Endodermal cell (in vitro differentiated cells): ENCODE results near the gene PLOD2. TPM values are rescaled to one million over a fixed set of nuclear protein-coding genes. Genes with fewer than 3 reads are reported as not detected.

Experiments used
- DNase-seq: peaks from one replicate; pipeline ENCODE4 v3.0.0-alpha.2; 2017
- H3K27ac ChIP-seq: 2 replicates; pipeline ENCODE4 v1.5.1; 2013; ENCODE audit warnings: mild to moderate bottlenecking, low read depth, low read length, moderate library complexity
- H3K27me3 ChIP-seq: 2 replicates; pipeline ENCODE4 v1.6.1; 2013; ENCODE audit warnings: mild to moderate bottlenecking, low read length, moderate library complexity; ENCODE audit not compliant: insufficient read depth, control insufficient read depth, poor library complexity, severe bottlenecking
- H3K36me3 ChIP-seq: 2 replicates; pipeline ENCODE4 v1.7.0; 2013; ENCODE audit warnings: mild to moderate bottlenecking, low read length, moderate library complexity; ENCODE audit not compliant: control insufficient read depth, insufficient read depth
- H3K4me1 ChIP-seq: one replicate; pipeline ENCODE4 v1.7.0; 2013; ENCODE audit warnings: low read length; ENCODE audit not compliant: control insufficient read depth, insufficient read depth
- H3K4me3 ChIP-seq: 2 replicates; pipeline ENCODE4 v1.5.1; 2013; ENCODE audit warnings: mild to moderate bottlenecking, low read length, moderate library complexity
- H3K9ac ChIP-seq: 2 replicates; pipeline ENCODE4 v1.6.1; 2013; ENCODE audit warnings: mild to moderate bottlenecking, low read length, moderate library complexity; ENCODE audit not compliant: poor library complexity, severe bottlenecking; ENCODE audit errors: extremely low read depth
- H3K9me3 ChIP-seq: 2 replicates; pipeline ENCODE4 v1.6.1; 2013; ENCODE audit warnings: mild to moderate bottlenecking, low read length, moderate library complexity; ENCODE audit not compliant: control insufficient read depth
- H3K27ac Mint-ChIP-seq: 2 replicates; pipeline ENCODE4 v1.8.0; 2020; ENCODE audit warnings: mixed read lengths
- H3K27me3 Mint-ChIP-seq: 2 replicates; pipeline ENCODE4 v1.8.0; 2021; ENCODE audit warnings: mild to moderate bottlenecking, mixed read lengths; ENCODE audit not compliant: insufficient read depth
- H3K36me3 Mint-ChIP-seq: 2 replicates; pipeline ENCODE4 v1.8.0; 2020; ENCODE audit warnings: low read depth, mixed read lengths
- H3K4me1 Mint-ChIP-seq: 2 replicates; pipeline ENCODE4 v1.8.0; 2020; ENCODE audit warnings: mixed read lengths
- H3K4me3 Mint-ChIP-seq: 2 replicates; pipeline ENCODE4 v1.8.0; 2020; ENCODE audit warnings: mild to moderate bottlenecking, moderate library complexity, mixed read lengths
- H3K9me3 Mint-ChIP-seq: 2 replicates; pipeline ENCODE4 v1.8.0; 2020; ENCODE audit warnings: mild to moderate bottlenecking, mixed read lengths
- CTCF ChIP-seq: fragments of 200-600 bp; sonication (generic); conservative IDR thresholded peaks from 2 replicates; pipeline ENCODE4 v1.5.0; 2021; ENCODE audit warnings: antibody characterized with exemption, mild to moderate bottlenecking
- WGBS, 2 experiments: methylation state at CpG; one replicate each; pipeline versions ENCODE4 v1.1.5 to v1.1.7; 2013; ENCODE audit warnings: missing lambda C conversion rate in 2 of 2, mixed read lengths in 1 of 2; ENCODE audit not compliant: insufficient coverage in 1 of 2, insufficient read length in 1 of 2; 5-methylcytosine and 5-hydroxymethylcytosine counted together
- total RNA-seq, 2 donors: library from RNA; stranded (reverse); fragmentation: NEBNext Ultra II Directional in 1 of 2; extraction: Animal tissue kit (Norgen Biotek cat#: 25700) in 1 of 2; gene quantifications; 2 replicates in 1 of 2; 3 replicates in 1 of 2; pipeline ENCODE4 v1.2.1, GENCODE V29; 2021

PLOD2 gene
- total RNA-seq, 2 donors from 2014 or later, result 37.9 to 65.5 TPM

GRCh38 chr3:146072061-146072460, 88.9 kb downstream of the PLOD2 start:
- no peak overlapping the region for H3K27ac ChIP-seq
- no peak for TF ChIP-seq CTCF
- 80% methylated on average over 3 of the region's 3 CpGs; no CpG with 5 or more reads in 1 of the 2 experiments for WGBS, 2 experiments

DNA sequence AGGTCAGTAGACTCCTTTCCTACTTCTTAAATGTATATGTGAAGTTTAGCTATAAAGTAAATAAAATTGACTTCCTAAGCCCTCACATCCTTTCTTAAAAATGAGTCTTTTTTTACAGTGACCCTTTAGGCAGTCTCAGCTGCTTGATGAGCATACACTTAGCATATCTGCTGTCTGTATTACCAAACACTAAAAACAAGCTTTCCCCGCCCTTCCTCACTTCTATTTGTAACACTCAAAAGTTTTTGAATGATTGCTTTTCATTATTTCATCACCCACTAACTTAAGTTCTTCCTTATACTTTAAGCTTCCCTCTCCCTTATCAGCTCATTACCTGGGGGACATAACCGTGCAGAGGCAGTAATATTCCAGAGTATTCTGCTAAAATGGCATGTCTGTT, 89.4 kb downstream of the PLOD2 start:
- Histone ChIP-seq H3K4me1 (no peaks in the 10 kb centered on the region), H3K4me3 (no peak overlapping the region), H3K27ac (no peak overlapping the region), H3K36me3 (peaks cover 28% of the 10 kb centered on the region), H3K9me3 (peaks cover 7% of the 10 kb centered on the region), H3K27me3 (no peaks in the 10 kb centered on the region), H3K9ac (no peak overlapping the region)
- Mint-ChIP-seq H3K4me3 (no peak overlapping the region), H3K27ac (no peak overlapping the region), H3K27me3 (no peaks in the 10 kb centered on the region), H3K4me1 (peaks cover 8% of the 10 kb centered on the region), H3K36me3 (peaks cover 11% of the 10 kb centered on the region), H3K9me3 (no peaks in the 10 kb centered on the region)
- TF ChIP-seq CTCF, result no peak
- WGBS, 2 experiments, result 78 to 100% methylated on average over 2 of the region's 2 CpGs
- no peak for DNase-seq

More at GRCh38 chr3:146072061-146072460, 88.9 kb downstream of the PLOD2 start:
- Histone ChIP-seq H3K9me3 (peaks cover 7% of the 10 kb centered on the region), H3K9ac (no peak overlapping the region), H3K36me3 (peaks cover 29% of the 10 kb centered on the region), H3K4me3 (no peak overlapping the region), H3K4me1 (no peaks in the 10 kb centered on the region), H3K27me3 (no peaks in the 10 kb centered on the region)
- Mint-ChIP-seq H3K27ac (no peak overlapping the region), H3K4me1 (peaks cover 8% of the 10 kb centered on the region), H3K9me3 (no peaks in the 10 kb centered on the region), H3K4me3 (no peak overlapping the region), H3K36me3 (peaks cover 12% of the 10 kb centered on the region), H3K27me3 (no peaks in the 10 kb centered on the region)
- DNase-seq, result no peak

DNA sequence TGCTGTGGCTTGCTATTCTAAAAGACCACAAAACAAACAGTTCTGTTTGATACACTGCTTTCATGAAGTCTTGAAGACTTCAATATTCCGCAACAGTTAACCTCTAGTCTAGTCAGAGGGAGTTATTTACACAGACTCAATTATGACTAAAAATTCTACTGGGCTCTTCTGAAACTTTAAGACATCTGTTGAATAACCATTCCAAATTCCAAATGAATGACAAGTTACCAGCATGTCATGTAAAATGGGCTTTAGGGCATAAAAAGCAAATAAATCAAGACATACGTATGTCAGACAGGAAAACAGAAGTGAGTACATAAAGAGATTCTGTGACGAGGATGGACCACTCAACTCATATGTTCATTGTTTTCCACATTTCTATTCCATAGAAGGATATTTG, 93.9 kb downstream of the PLOD2 start:
- no peak for DNase-seq
- no peak for TF ChIP-seq CTCF
- no peaks in the 10 kb centered on the region for H3K9me3 Mint-ChIP-seq
- H3K27me3 ChIP-seq, result no peaks in the 10 kb centered on the region
- H3K4me1 Mint-ChIP-seq, result peaks cover 3% of the 10 kb centered on the region
- H3K4me1 ChIP-seq, result no peaks in the 10 kb centered on the region
- no peak overlapping the region for H3K27ac Mint-ChIP-seq
- no peak overlapping the region for H3K9ac ChIP-seq
- no peak overlapping the region for H3K27ac ChIP-seq
- H3K36me3 ChIP-seq, result peaks cover 20% of the 10 kb centered on the region
- H3K36me3 Mint-ChIP-seq, result peaks cover 3% of the 10 kb centered on the region
- WGBS, 2 experiments, result 98 to 100% methylated on average over 3 of the region's 3 CpGs
- H3K4me3 ChIP-seq, result no peak overlapping the region
- H3K27me3 Mint-ChIP-seq, result peaks cover under 1% of the 10 kb centered on the region
- no peak overlapping the region for H3K4me3 Mint-ChIP-seq
- no peaks in the 10 kb centered on the region for H3K9me3 ChIP-seq
